Activated T-helper 2 cell treated with anti-CD3 and anti-CD28 coated beads, Interferon-gamma antibody, Interleukin-2, Interleukin-4, amounts not matched to agents 10 μg/mL and 5 μg/mL and 100 μg/mL, durations not matched to agents 14 hours and 24 hours and 36 hours (primary cell): ENCODE measurements around the gene ERBB4. TPM values are rescaled to one million over a fixed set of nuclear protein-coding genes. Genes with fewer than 3 reads are reported as not detected.

Experiments used
- DNase-seq: peaks from one replicate; pipeline ENCODE4 v3.0.0; 2021; ENCODE audit warnings: low spot score
- H3K27ac Mint-ChIP-seq: one replicate; pipeline ENCODE4 v1.8.0; 2021; ENCODE audit warnings: mixed read lengths
- H3K27me3 Mint-ChIP-seq: one replicate; pipeline ENCODE4 v1.8.0; 2021; ENCODE audit warnings: low read depth, mixed read lengths
- H3K36me3 Mint-ChIP-seq: one replicate; pipeline ENCODE4 v1.8.0; 2021; ENCODE audit warnings: low read depth, mixed read lengths
- H3K4me1 Mint-ChIP-seq: one replicate; pipeline ENCODE4 v1.8.0; 2021; ENCODE audit warnings: low read depth, mixed read lengths
- H3K4me3 Mint-ChIP-seq: one replicate; pipeline ENCODE4 v1.8.0; 2021; ENCODE audit warnings: low read depth, mild to moderate bottlenecking, moderate library complexity, mixed read lengths
- H3K9me3 Mint-ChIP-seq: one replicate; pipeline ENCODE4 v1.8.0; 2021; ENCODE audit warnings: mixed read lengths
- intact Hi-C: fragments of 100-400 bp; cut with micrococcal nuclease; formaldehyde crosslinking; loops from one replicate; pipeline ENCODE4 v1.15.1; 2023
- total RNA-seq: library from RNA; stranded (reverse); gene quantifications from 2 replicates; pipeline ENCODE4 v1.2.3, GENCODE V29; 2022

The ERBB4 gene
- total RNA-seq, 1 donor from 2014 or later = not detected

DNA sequence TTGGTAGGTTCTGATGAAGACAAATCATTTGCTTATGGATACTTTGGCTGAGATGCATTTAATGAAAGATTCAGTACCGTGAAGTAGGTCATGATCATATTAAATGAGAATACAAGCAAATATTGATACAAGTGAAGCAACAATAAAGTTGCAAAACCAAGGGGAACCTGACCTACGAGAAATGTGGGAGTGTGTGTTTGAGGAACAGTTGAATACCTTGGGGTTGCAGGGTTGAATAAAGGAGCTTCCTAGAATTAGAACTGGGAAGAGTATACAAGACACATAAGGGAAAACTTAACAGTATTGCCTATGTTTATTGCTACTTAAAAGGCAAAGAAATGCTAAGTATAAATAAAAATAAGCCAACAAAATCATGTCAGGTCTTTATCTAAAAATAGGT, 702.9 kb downstream of the ERBB4 start:
- intact Hi-C loops = no loop called here
- DNase-seq = no peak

GRCh38 chr2:211833582-211834279, 704.9 kb downstream of the ERBB4 start:
- Mint-ChIP-seq H3K27ac (no peak overlapping the region), H3K36me3 (no peaks in the 10 kb centered on the region), H3K27me3 (no peaks in the 10 kb centered on the region), H3K9me3 (no peaks in the 10 kb centered on the region), H3K4me3 (no peak overlapping the region), H3K4me1 (no peaks in the 10 kb centered on the region)
- intact Hi-C loops = no loop called here
- DNase-seq = no peak

More for the DNA sequence above, 702.9 kb downstream of the ERBB4 start:
- H3K9me3 Mint-ChIP-seq = no peaks in the 10 kb centered on the region
- H3K27me3 Mint-ChIP-seq = no peaks in the 10 kb centered on the region
- H3K4me1 Mint-ChIP-seq = no peaks in the 10 kb centered on the region
- no peaks in the 10 kb centered on the region for H3K36me3 Mint-ChIP-seq
- no peak overlapping the region for H3K27ac Mint-ChIP-seq
- H3K4me3 Mint-ChIP-seq = no peak overlapping the region

- H3K36me3 Mint-ChIP-seq = no peaks in the 10 kb centered on the region
- intact Hi-C loops = no loop called here
Observed at GRCh38 chr2:211829725-211830124, 708.9 kb downstream of the ERBB4 start.

DNA sequence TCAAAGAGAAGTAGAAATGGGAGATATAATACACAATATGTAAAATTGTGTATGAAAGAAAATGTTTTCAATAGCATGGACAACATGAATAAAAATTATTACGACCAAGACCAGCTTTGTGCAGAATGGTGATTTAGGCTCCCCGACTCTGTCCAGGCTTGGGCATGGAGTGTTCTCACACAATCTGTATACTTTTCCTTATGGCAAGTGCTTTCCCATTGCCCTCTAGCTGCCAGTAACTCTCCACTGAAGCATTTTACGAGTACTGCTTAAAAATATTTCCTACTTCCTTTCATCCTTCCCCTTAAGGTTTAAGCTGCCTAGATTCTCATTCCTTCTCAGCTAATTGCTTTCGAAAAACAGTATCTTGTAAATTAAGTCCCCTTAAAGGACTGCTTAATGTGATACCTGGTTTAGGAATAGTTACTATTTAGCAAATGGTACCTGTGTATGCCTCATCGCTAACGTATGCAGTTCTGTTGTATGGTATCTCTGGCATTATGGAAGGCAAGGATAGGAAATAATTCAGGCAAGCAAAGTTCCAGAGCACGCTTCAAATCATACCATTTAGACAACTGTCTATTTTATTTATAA, 714.6 kb downstream of the ERBB4 start:
- no peak for DNase-seq
- Mint-ChIP-seq H3K36me3 (no peaks in the 10 kb centered on the region), H3K9me3 (no peaks in the 10 kb centered on the region), H3K4me1 (no peaks in the 10 kb centered on the region), H3K4me3 (no peak overlapping the region), H3K27me3 (no peaks in the 10 kb centered on the region), H3K27ac (no peak overlapping the region)
- intact Hi-C loops = no loop called here

More at GRCh38 chr2:211829725-211830124, 708.9 kb downstream of the ERBB4 start:
- Mint-ChIP-seq H3K27me3 (no peaks in the 10 kb centered on the region), H3K4me1 (no peaks in the 10 kb centered on the region), H3K9me3 (no peaks in the 10 kb centered on the region), H3K4me3 (no peak overlapping the region), H3K27ac (no peak overlapping the region)
- no peak for DNase-seq

- no peaks in the 10 kb centered on the region for H3K27me3 Mint-ChIP-seq
- H3K36me3 Mint-ChIP-seq = no peaks in the 10 kb centered on the region
- H3K4me3 Mint-ChIP-seq = no peak overlapping the region
- intact Hi-C loops = no loop called here
- H3K4me1 Mint-ChIP-seq = no peaks in the 10 kb centered on the region
- DNase-seq = no peak
- no peaks in the 10 kb centered on the region for H3K9me3 Mint-ChIP-seq
- no peak overlapping the region for H3K27ac Mint-ChIP-seq
Observed at GRCh38 chr2:211822686-211823335, 715.8 kb downstream of the ERBB4 start.

- intact Hi-C loops = no loop called here
- no peak for DNase-seq
- Mint-ChIP-seq H3K4me1 (no peaks in the 10 kb centered on the region), H3K4me3 (no peak overlapping the region), H3K27ac (no peak overlapping the region), H3K9me3 (peaks cover 2% of the 10 kb centered on the region), H3K27me3 (no peaks in the 10 kb centered on the region), H3K36me3 (no peaks in the 10 kb centered on the region)
Observed at GRCh38 chr2:211816754-211817153, 721.8 kb downstream of the ERBB4 start.

GRCh38 chr2:211812587-211812986, 726.0 kb downstream of the ERBB4 start:
- intact Hi-C loops = no loop called here
- H3K27ac Mint-ChIP-seq = no peak overlapping the region
- H3K36me3 Mint-ChIP-seq = no peaks in the 10 kb centered on the region
- no peaks in the 10 kb centered on the region for H3K4me1 Mint-ChIP-seq
- no peak for DNase-seq
- H3K9me3 Mint-ChIP-seq = peaks cover 6% of the 10 kb centered on the region
- no peak overlapping the region for H3K4me3 Mint-ChIP-seq
- H3K27me3 Mint-ChIP-seq = no peaks in the 10 kb centered on the region

DNA sequence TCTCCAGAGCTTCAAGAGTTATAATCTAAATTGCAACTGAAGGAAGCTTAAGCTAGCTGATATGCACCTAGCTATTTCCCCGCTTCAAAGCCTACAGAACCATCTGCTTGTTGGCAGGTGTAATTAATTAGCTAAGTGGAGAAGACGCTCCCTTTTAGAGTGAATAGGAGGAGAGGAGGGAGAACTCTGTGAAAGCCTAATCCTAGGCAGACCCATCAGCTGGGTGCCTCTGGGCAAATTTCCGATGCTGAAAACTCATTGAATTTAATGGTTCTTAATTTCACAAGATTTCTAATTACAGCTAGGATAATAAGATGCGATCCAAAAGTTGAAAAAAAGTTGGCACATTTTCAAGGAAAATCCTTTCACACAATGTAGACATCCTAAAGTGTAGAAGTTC, 735.9 kb downstream of the ERBB4 start:
- no peaks in the 10 kb centered on the region for H3K36me3 Mint-ChIP-seq

DNA sequence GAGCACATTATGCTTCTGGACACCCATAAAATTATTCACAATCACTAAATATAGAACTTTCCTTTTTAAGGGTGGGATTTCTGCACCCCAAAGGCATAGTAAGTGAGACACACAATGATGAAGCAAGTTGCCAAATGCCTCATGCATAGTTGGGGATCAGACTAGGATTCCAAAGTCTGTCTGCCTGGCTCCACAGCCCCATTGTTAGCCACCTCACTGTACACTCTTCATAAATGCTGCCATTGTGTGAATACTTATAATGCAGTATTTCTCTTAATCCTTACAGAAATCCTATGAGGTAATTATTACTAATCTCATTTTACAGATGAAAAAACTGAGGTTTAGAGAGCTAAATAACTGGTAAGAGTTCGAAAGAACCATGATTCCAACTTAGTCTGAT, 738.6 kb downstream of the ERBB4 start:
- Mint-ChIP-seq H3K9me3 (no peaks in the 10 kb centered on the region), H3K27ac (no peak overlapping the region), H3K4me3 (no peak overlapping the region), H3K4me1 (no peaks in the 10 kb centered on the region), H3K27me3 (no peaks in the 10 kb centered on the region), H3K36me3 (no peaks in the 10 kb centered on the region)
- intact Hi-C loops = no loop called here
- DNase-seq = no peak

More for the DNA sequence above, 735.9 kb downstream of the ERBB4 start:
- no peaks in the 10 kb centered on the region for H3K27me3 Mint-ChIP-seq
- no peak overlapping the region for H3K27ac Mint-ChIP-seq
- intact Hi-C loops = no loop called here
- DNase-seq = no peak
- H3K4me3 Mint-ChIP-seq = no peak overlapping the region
- no peaks in the 10 kb centered on the region for H3K9me3 Mint-ChIP-seq
- no peaks in the 10 kb centered on the region for H3K4me1 Mint-ChIP-seq

GRCh38 chr2:211798868-211799267, 739.7 kb downstream of the ERBB4 start:
- H3K9me3 Mint-ChIP-seq = no peaks in the 10 kb centered on the region
- no peaks in the 10 kb centered on the region for H3K27me3 Mint-ChIP-seq
- intact Hi-C loops = no loop called here
- H3K4me1 Mint-ChIP-seq = no peaks in the 10 kb centered on the region
- no peak for DNase-seq
- no peak overlapping the region for H3K27ac Mint-ChIP-seq
- H3K4me3 Mint-ChIP-seq = no peak overlapping the region
- H3K36me3 Mint-ChIP-seq = no peaks in the 10 kb centered on the region

DNA sequence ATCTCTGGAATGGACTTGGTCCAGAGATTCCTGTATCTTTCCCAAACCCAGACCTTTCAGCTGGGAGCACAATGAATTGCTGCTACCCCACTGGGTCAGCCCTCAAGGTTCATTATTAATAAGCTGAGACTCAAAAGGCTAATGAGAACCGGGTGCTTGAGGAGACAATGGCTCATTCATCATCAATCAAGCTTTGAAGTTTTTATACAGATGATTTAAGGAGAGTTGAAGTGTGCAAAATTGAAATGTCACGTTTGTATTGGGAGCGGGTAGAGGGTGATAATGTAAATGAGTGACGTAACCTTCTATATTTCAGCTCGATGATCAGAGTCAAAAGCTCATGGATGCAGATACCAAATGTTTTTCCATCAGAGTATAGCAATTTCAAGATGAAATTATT, 744.9 kb downstream of the ERBB4 start:
- intact Hi-C loops = no loop called here
- Mint-ChIP-seq H3K27me3 (no peaks in the 10 kb centered on the region), H3K4me1 (no peaks in the 10 kb centered on the region), H3K36me3 (no peaks in the 10 kb centered on the region), H3K27ac (no peak overlapping the region), H3K9me3 (no peaks in the 10 kb centered on the region), H3K4me3 (no peak overlapping the region)
- no peak for DNase-seq

GRCh38 chr2:211789982-211790381, 748.6 kb downstream of the ERBB4 start:
- no peaks in the 10 kb centered on the region for H3K4me1 Mint-ChIP-seq
- no peaks in the 10 kb centered on the region for H3K36me3 Mint-ChIP-seq
- no peaks in the 10 kb centered on the region for H3K9me3 Mint-ChIP-seq
- H3K4me3 Mint-ChIP-seq = no peak overlapping the region
- intact Hi-C loops = no loop called here
- H3K27me3 Mint-ChIP-seq = no peaks in the 10 kb centered on the region
- no peak for DNase-seq
- H3K27ac Mint-ChIP-seq = no peak overlapping the region

GRCh38 chr2:211766689-211767088, 771.9 kb downstream of the ERBB4 start:
- no peaks in the 10 kb centered on the region for H3K36me3 Mint-ChIP-seq
- H3K4me3 Mint-ChIP-seq = no peak overlapping the region
- no peaks in the 10 kb centered on the region for H3K4me1 Mint-ChIP-seq
- H3K27me3 Mint-ChIP-seq = no peaks in the 10 kb centered on the region
- intact Hi-C loops = no loop called here
- no peak for DNase-seq
- no peak overlapping the region for H3K27ac Mint-ChIP-seq
- H3K9me3 Mint-ChIP-seq = peaks cover 5% of the 10 kb centered on the region
